H9 (cell line): ENCODE data around the gene KCNH1. TPM values are rescaled to one million over a fixed set of nuclear protein-coding genes. Genes with fewer than 3 reads are reported as not detected.

Experiments
- DNase-seq: peaks from one replicate; pipeline ENCODE4 v3.0.0-alpha.2; 2017
- H2AFZ ChIP-seq: one replicate; pipeline ENCODE4 v1.6.1; 2013; ENCODE audit warnings: mild to moderate bottlenecking, low read length, control low read depth, moderate library complexity
- H2AK5ac ChIP-seq: 2 replicates; pipeline ENCODE4 v1.6.1; 2013; ENCODE audit warnings: low read length, control low read depth, mixed read lengths; ENCODE audit not compliant: insufficient read length
- H2BK120ac ChIP-seq: one replicate; pipeline ENCODE4 v1.6.1; 2013; ENCODE audit warnings: low read depth, mild to moderate bottlenecking, low read length, control low read depth, inconsistent platforms; ENCODE audit not compliant: poor library complexity, severe bottlenecking
- H2BK12ac ChIP-seq: 2 replicates; pipeline ENCODE4 v1.6.1; 2013; ENCODE audit warnings: low read length, control low read depth, mixed read lengths, low read depth; ENCODE audit not compliant: insufficient read length
- H2BK15ac ChIP-seq: 2 replicates; pipeline ENCODE4 v1.6.1; 2013; ENCODE audit warnings: low read depth, low read length, control low read depth
- H2BK20ac ChIP-seq: one replicate; pipeline ENCODE4 v1.6.1; 2013; ENCODE audit warnings: low read depth, mild to moderate bottlenecking, low read length, control low read depth, inconsistent platforms; ENCODE audit not compliant: poor library complexity, severe bottlenecking
- H2BK5ac ChIP-seq: 2 replicates; pipeline ENCODE4 v1.6.1; 2013; ENCODE audit warnings: low read length, control low read depth, mixed read lengths; ENCODE audit not compliant: insufficient read length
- H3K14ac ChIP-seq: 2 replicates; pipeline ENCODE4 v1.6.1; 2013; ENCODE audit warnings: low read length, control low read depth; ENCODE audit not compliant: insufficient read depth
- H3K18ac ChIP-seq: 2 replicates; pipeline ENCODE4 v1.6.1; 2013; ENCODE audit warnings: low read depth, mild to moderate bottlenecking, mixed read lengths, low read length, control low read depth; ENCODE audit not compliant: insufficient read length
- H3K23ac ChIP-seq: 2 replicates; pipeline ENCODE4 v1.6.1; 2013; ENCODE audit warnings: low read length, control low read depth, mixed read lengths, low read depth; ENCODE audit not compliant: insufficient read length
- H3K23me2 ChIP-seq: 2 replicates; pipeline ENCODE4 v1.6.1; 2013; ENCODE audit warnings: low read depth, mild to moderate bottlenecking, mixed read lengths, low read length, control low read depth; ENCODE audit not compliant: insufficient read length, poor library complexity, severe bottlenecking
- H3K27ac ChIP-seq: 2 replicates; pipeline ENCODE4 v1.5.1; 2013; ENCODE audit warnings: low read length, control low read depth, mixed read lengths, low read depth; ENCODE audit not compliant: insufficient read length
- H3K27me3 ChIP-seq: 2 replicates; pipeline ENCODE4 v1.6.1; 2013; ENCODE audit warnings: low read length, control low read depth, inconsistent platforms; ENCODE audit not compliant: insufficient read depth
- H3K4ac ChIP-seq: 2 replicates; pipeline ENCODE4 v1.6.1; 2013; ENCODE audit warnings: low read depth, mild to moderate bottlenecking, control low read depth, inconsistent platforms, low read length, moderate library complexity
- H3K4me1 ChIP-seq: 2 replicates; pipeline ENCODE4 v1.6.1; 2013; ENCODE audit warnings: low read length, control low read depth, inconsistent platforms; ENCODE audit not compliant: insufficient read depth
- H3K4me2 ChIP-seq: 2 replicates; pipeline ENCODE4 v1.6.1; 2013; ENCODE audit warnings: low read length, control low read depth, mixed read lengths; ENCODE audit not compliant: insufficient read length, insufficient read depth
- H3K56ac ChIP-seq: 2 replicates; pipeline ENCODE4 v1.6.1; 2013; ENCODE audit warnings: low read depth, mild to moderate bottlenecking, mixed read lengths, low read length, control low read depth; ENCODE audit not compliant: insufficient read length
- H3K79me1 ChIP-seq: 2 replicates; pipeline ENCODE4 v1.6.1; 2013; ENCODE audit warnings: low read depth, mild to moderate bottlenecking, moderate library complexity, low read length, control low read depth, inconsistent platforms; ENCODE audit not compliant: insufficient read depth, poor library complexity, severe bottlenecking
- H3K79me2 ChIP-seq: 2 replicates; pipeline ENCODE4 v1.6.1; 2013; ENCODE audit warnings: low read length, control low read depth, inconsistent platforms; ENCODE audit not compliant: insufficient read depth
- H3K9ac ChIP-seq: 2 replicates; pipeline ENCODE4 v1.6.1; 2013; ENCODE audit warnings: low read length, control low read depth, mixed read lengths; ENCODE audit not compliant: insufficient read length; ENCODE audit errors: extremely low read depth
- H3K9me3 ChIP-seq: one replicate; pipeline ENCODE4 v1.6.1; 2013; ENCODE audit warnings: low read depth, low read length, inconsistent platforms; ENCODE audit not compliant: control insufficient read depth
- H3T11ph ChIP-seq: one replicate; pipeline ENCODE4 v1.6.1; 2013; ENCODE audit warnings: mild to moderate bottlenecking, low read length, control low read depth, inconsistent platforms
- H4K20me1 ChIP-seq: one replicate; pipeline ENCODE4 v1.6.1; 2013; ENCODE audit not compliant: control insufficient read depth, insufficient read length, insufficient read depth
- H4K5ac ChIP-seq: 2 replicates; pipeline ENCODE4 v1.6.1; 2013; ENCODE audit warnings: low read depth, mild to moderate bottlenecking, mixed read lengths, low read length, control low read depth; ENCODE audit not compliant: insufficient read length
- H4K8ac ChIP-seq: replicated peaks from 2 replicates; pipeline ENCODE4 v1.6.1; 2013; ENCODE audit warnings: low read length, control low read depth, mixed read lengths, low read depth; ENCODE audit not compliant: insufficient read length
- H4K91ac ChIP-seq: 2 replicates; pipeline ENCODE4 v1.6.1; 2013; ENCODE audit warnings: low read depth, mild to moderate bottlenecking, moderate library complexity, mixed read lengths, low read length, control low read depth; ENCODE audit not compliant: insufficient read length
- H3K27ac Mint-ChIP-seq, 3 experiments: 2 replicates in 2 of 3; 3 replicates in 1 of 3; pipeline ENCODE4 v1.8.0; 2020 to 2021; ENCODE audit warnings: mixed read lengths in 3 of 3, mild to moderate bottlenecking in 1 of 3, moderate library complexity in 1 of 3
- H3K27me3 Mint-ChIP-seq: 2 replicates; pipeline ENCODE4 v1.8.0; 2021; ENCODE audit warnings: low read depth, mild to moderate bottlenecking, moderate library complexity, mixed read lengths
- H3K36me3 Mint-ChIP-seq, 3 experiments: 2 replicates in 2 of 3; 3 replicates in 1 of 3; pipeline ENCODE4 v1.8.0; 2020 to 2021; ENCODE audit warnings: low read depth in 3 of 3, mixed read lengths in 3 of 3; ENCODE audit not compliant: insufficient read depth in 1 of 3
- H3K4me1 Mint-ChIP-seq, 2 experiments: 2 replicates each; pipeline ENCODE4 v1.8.0; 2020; ENCODE audit warnings: mixed read lengths in 2 of 2
- H3K4me3 Mint-ChIP-seq, 2 experiments: 2 replicates in 1 of 2; 3 replicates in 1 of 2; pipeline ENCODE4 v1.8.0; 2020 to 2021; ENCODE audit warnings: mild to moderate bottlenecking in 2 of 2, mixed read lengths in 2 of 2, moderate library complexity in 1 of 2
- H3K9me3 Mint-ChIP-seq, 2 experiments: 2 replicates in 1 of 2; 3 replicates in 1 of 2; pipeline ENCODE4 v1.8.0; 2020; ENCODE audit warnings: mild to moderate bottlenecking in 2 of 2, mixed read lengths in 2 of 2, moderate library complexity in 1 of 2
- CTCF ChIP-seq: fragments of 200-600 bp; sonication (generic); conservative IDR thresholded peaks from 3 replicates; pipeline ENCODE4 v1.8.0; 2021; ENCODE audit warnings: antibody characterized with exemption, mild to moderate bottlenecking
- WGBS: extraction: QIAGEN DNeasy Blood & Tissue Kit; methylation state at CpG from one replicate; pipeline ENCODE4 v1.1.7; 2013; ENCODE audit warnings: missing lambda C conversion rate, low lambda C conversion rate, mixed read lengths; ENCODE audit not compliant: insufficient read length; ENCODE audit errors: extremely low coverage; 5-methylcytosine and 5-hydroxymethylcytosine counted together
- total RNA-seq: library from RNA; stranded (reverse); gene quantifications from 2 replicates; pipeline ENCODE4 v1.2.1, GENCODE V29; 2021

The KCNH1 gene
- total RNA-seq, 1 experiment from 2014 or later: 0.11 TPM

- H2AFZ ChIP-seq: no peak overlapping the region
- peaks cover 13% of the 10 kb centered on the region; the same call in 1 of the 2 replicates for H3K27me3 Mint-ChIP-seq
- H3K4ac ChIP-seq: no peak overlapping the region
- H3K23me2 ChIP-seq: no peaks in the 10 kb centered on the region
- no peak overlapping the region for H3K18ac ChIP-seq
- H3K79me1 ChIP-seq: no peaks in the 10 kb centered on the region
- no peak overlapping the region for H2BK20ac ChIP-seq
- no peak for DNase-seq
- H2BK5ac ChIP-seq: no peak overlapping the region
- H3K4me1 Mint-ChIP-seq: peaks cover 0 to 5% of the 10 kb centered on the region in 2 experiments; a peak in 2 of 4 replicates
- no peak overlapping the region for H2BK15ac ChIP-seq
- TF ChIP-seq CTCF: no peak
- no peak overlapping the region for H3K23ac ChIP-seq
- no peak overlapping the region for H2AK5ac ChIP-seq
- no peaks in the 10 kb centered on the region for H3K36me3 Mint-ChIP-seq
- WGBS: no CpG with 5 or more reads among the region's 7 CpGs
- no peak overlapping the region for H2BK120ac ChIP-seq
- no peak overlapping the region for H3K14ac ChIP-seq
- H3K9me3 Mint-ChIP-seq: no peaks in the 10 kb centered on the region
- no peaks in the 10 kb centered on the region for H3K4me1 ChIP-seq
- no peak overlapping the region for H4K91ac ChIP-seq
- H3K9me3 ChIP-seq: no peaks in the 10 kb centered on the region
- H3K4me3 Mint-ChIP-seq: no peak overlapping the region
- H4K8ac ChIP-seq: no peak overlapping the region
- H4K20me1 ChIP-seq: no peaks in the 10 kb centered on the region
- H3K9ac ChIP-seq: no peak overlapping the region
- H3K27me3 ChIP-seq: no peaks in the 10 kb centered on the region
- no peak overlapping the region for H3K56ac ChIP-seq
- H3T11ph ChIP-seq: no peak overlapping the region
- H2BK12ac ChIP-seq: no peak overlapping the region
- H3K79me2 ChIP-seq: no peaks in the 10 kb centered on the region
- no peak overlapping the region; a peak in 1 of 7 replicates for H3K27ac Mint-ChIP-seq
- no peak overlapping the region for H4K5ac ChIP-seq
- H3K4me2 ChIP-seq: no peak overlapping the region
- no peak overlapping the region for H3K27ac ChIP-seq
These were observed 227.9 kb downstream of the KCNH1 start for GRCh38 chr1:210905944-210906453.
